ENCODE measurements around the gene DUSP7.

DUSP7 gene

DNA sequence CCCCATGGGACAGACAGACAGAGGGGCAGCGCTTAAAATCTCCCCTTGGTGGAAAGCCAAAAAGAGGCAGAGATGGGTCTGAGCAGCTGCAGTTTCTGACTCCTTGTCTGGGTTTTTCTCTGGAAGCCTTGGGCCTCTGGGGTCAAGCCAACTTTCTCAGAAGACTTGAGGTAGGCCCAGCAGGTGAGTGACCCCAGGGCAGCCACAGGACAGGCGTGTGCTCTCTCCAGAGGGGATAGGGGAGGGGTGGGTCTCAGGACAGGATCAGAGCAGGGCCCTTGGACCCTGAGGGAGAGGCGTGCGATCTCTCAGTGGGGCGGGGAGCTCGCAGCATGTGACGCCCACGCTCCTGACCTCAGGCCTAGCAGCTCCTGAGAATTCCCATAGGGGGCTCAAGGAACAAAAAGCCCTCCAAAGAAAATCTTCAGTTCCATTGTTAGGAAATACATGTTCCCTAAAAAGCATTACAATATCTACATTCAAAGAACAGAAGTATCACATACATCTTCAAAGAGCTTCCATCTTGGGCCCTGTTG lies 34.6 kb upstream of the DUSP7 start:
- Histone ChIP-seq H3K9me3 (ENCODE audit: control insufficient read depth, low read length) (no peaks in the 10 kb centered on the region), H3K4me2 (ENCODE audit: low read length, poor library complexity, severe bottlenecking) (no peak overlapping the region), H2BK15ac (ENCODE audit: low read depth, poor library complexity, severe bottlenecking) (peak overlapping the region; percentile 76), H3K18ac (ENCODE audit: low read depth in 1 of 2, low read length in 2 of 2) (peak overlapping the region; percentile 92 to 94), H3K79me1 (replicated peaks; ENCODE audit: low read length, poor library complexity, severe bottlenecking) (peaks cover 2% of the 10 kb centered on the region), H2BK12ac (ENCODE audit: low read length in 2 of 2) (peak overlapping the region; percentile 53 to 78), H3K4me3 (ENCODE audit: insufficient read depth in 1 of 2, low read depth in 1 of 2, low read length in 2 of 2) (peak overlapping the region in 1 of 2 experiments; percentile 12), H3K23ac (ENCODE audit: low read length in 2 of 2) (no peak overlapping the region), H3K27ac (ENCODE audit: low read length, poor library complexity, severe bottlenecking) (peak overlapping the region; percentile 98), H3K4me1 (ENCODE audit: control insufficient read depth, insufficient read depth, low read depth, low read length) (peaks cover 70% of the 10 kb centered on the region), H2BK5ac (ENCODE audit: low read depth, low read length, poor library complexity, severe bottlenecking) (peak overlapping the region; percentile 99), H2BK120ac (ENCODE audit: low read depth, low read length) (peak overlapping the region; percentile 77), H3K4ac (ENCODE audit: low read depth in 1 of 2, low read length in 2 of 2) (peak overlapping the region; percentile 62 to 83), H3K36me3 (ENCODE audit: control insufficient read depth in 1 of 2, insufficient read depth in 2 of 2, low read depth in 1 of 2, low read length in 2 of 2) (peaks cover 0 to 5% of the 10 kb centered on the region in 2 experiments), H4K91ac (ENCODE audit: low read length) (peak overlapping the region; percentile 83), H3K27me3 (ENCODE audit: control insufficient read depth in 1 of 2, insufficient read depth in 1 of 2, low read length in 2 of 2) (no peaks in the 10 kb centered on the region), H3K9ac (ENCODE audit: low read length) (peak overlapping the region; percentile 77), H4K8ac (ENCODE audit: low read length) (peak overlapping the region; percentile 93), H3K14ac (ENCODE audit: low read length in 2 of 2) (no peak overlapping the region), H2AFZ (ENCODE audit: low read depth, low read length) (no peak overlapping the region), H2AK5ac (ENCODE audit: low read length, severe bottlenecking) (peak overlapping the region; percentile 96)
- WGBS: 62% methylated on average over 8 of the region's 8 CpGs
- DNase-seq: peak; percentile 14

DNA sequence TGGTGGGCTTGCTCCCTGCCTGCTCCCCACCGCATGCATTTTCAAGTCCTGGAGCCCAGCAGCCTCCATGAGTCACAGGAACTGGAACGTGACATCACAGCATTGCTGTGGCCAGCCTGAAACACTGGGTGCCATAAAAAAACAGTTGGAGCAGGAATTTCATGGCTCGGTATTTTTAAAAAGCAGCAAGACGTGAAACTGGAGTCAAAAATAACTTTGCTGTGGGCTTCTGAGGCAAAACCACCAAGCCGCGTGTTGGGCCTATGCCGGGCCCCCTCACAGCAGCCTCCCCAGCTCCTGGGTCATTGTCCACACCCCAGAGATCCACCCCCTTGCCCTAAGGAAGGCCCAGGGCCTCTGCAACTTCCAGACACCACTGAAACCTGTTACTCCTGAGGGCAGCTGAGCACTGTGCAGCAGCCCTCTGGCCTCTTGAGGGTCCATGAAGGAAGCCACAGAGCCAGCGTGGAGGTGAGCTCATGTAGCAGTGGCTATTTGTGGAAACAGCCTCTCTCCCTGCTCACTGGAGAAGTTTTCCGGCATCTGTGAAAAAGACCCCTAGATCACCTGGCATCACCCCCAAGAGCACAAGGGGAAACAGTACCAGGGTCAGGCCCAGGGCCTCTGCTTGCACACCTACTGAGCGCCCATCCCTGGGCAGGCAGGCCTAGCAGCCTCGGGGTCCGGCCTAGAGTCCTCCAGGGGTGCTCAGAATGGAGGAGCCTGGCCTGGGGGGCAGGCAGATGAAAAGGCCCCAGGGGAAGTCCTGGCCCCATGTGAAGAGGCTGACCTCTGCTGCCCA lies 34.0 kb upstream of the DUSP7 start:
- Histone ChIP-seq H3K9me3 (ENCODE audit: control insufficient read depth, low read length) (no peaks in the 10 kb centered on the region), H2BK15ac (ENCODE audit: low read depth, poor library complexity, severe bottlenecking) (peak overlapping the region; percentile 76), H2BK120ac (ENCODE audit: low read depth, low read length) (peak overlapping the region; percentile 77), H3K4me2 (ENCODE audit: low read length, poor library complexity, severe bottlenecking) (peak overlapping the region; percentile 3), H3K4ac (ENCODE audit: low read depth in 1 of 2, low read length in 2 of 2) (peak overlapping the region; percentile 83 to 87), H3K79me1 (replicated peaks; ENCODE audit: low read length, poor library complexity, severe bottlenecking) (peaks cover 2% of the 10 kb centered on the region), H3K4me1 (ENCODE audit: control insufficient read depth, insufficient read depth, low read depth, low read length) (peaks cover 65% of the 10 kb centered on the region), H3K9ac (ENCODE audit: low read length) (peak overlapping the region; percentile 77), H2AK5ac (ENCODE audit: low read length, severe bottlenecking) (peak overlapping the region; percentile 96), H3K27ac (ENCODE audit: low read length, poor library complexity, severe bottlenecking) (peak overlapping the region; percentile 98), H2BK5ac (ENCODE audit: low read depth, low read length, poor library complexity, severe bottlenecking) (peak overlapping the region; percentile 99), H3K27me3 (ENCODE audit: control insufficient read depth in 1 of 2, insufficient read depth in 1 of 2, low read length in 2 of 2) (no peaks in the 10 kb centered on the region), H3K36me3 (ENCODE audit: control insufficient read depth in 1 of 2, insufficient read depth in 2 of 2, low read depth in 1 of 2, low read length in 2 of 2) (no peaks in the 10 kb centered on the region), H3K23ac (ENCODE audit: low read length in 2 of 2) (peak overlapping the region in 1 of 2 experiments; percentile 29), H2AFZ (ENCODE audit: low read depth, low read length) (peak overlapping the region; percentile 30), H4K8ac (ENCODE audit: low read length) (peak overlapping the region; percentile 93), H2BK12ac (ENCODE audit: low read length in 2 of 2) (peak overlapping the region; percentile 65 to 84), H3K14ac (ENCODE audit: low read length in 2 of 2) (peak overlapping the region in 1 of 2 experiments; percentile 13), H3K4me3 (ENCODE audit: insufficient read depth in 1 of 2, low read depth in 1 of 2, low read length in 2 of 2) (peak overlapping the region in 1 of 2 experiments; percentile 17), H4K91ac (ENCODE audit: low read length) (peak overlapping the region; percentile 92), H3K18ac (ENCODE audit: low read depth in 1 of 2, low read length in 2 of 2) (peak overlapping the region; percentile 92 to 94)
- DNase-seq: peak; percentile 94
- 31% methylated on average over 12 of the region's 12 CpGs for WGBS

DNA sequence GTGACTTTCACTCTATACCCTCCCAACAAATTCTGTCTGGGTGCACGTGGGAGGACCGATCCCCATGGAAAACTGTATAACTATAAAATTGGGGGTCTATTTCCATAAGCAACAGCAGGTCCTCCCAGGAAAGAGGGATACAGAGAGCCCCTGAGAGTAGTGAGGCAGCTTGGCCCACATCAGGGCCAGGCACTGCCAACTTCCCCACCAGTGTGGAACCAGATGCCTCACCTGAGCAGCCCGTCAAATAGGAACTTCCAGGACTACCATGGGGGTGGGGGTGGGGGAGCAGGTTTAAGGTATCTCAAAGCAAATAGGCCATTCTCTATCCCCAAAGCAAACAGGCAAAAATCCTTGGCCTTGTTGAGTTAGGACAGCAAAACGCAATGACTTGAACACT lies 33.3 kb upstream of the DUSP7 start:
- Histone ChIP-seq H3K4me3 (ENCODE audit: insufficient read depth in 1 of 2, low read depth in 1 of 2, low read length in 2 of 2) (peak overlapping the region in 1 of 2 experiments; percentile 17), H2BK120ac (ENCODE audit: low read depth, low read length) (peak overlapping the region; percentile 8), H3K4ac (ENCODE audit: low read depth in 1 of 2, low read length in 2 of 2) (peak overlapping the region; percentile 63 to 87), H4K91ac (ENCODE audit: low read length) (peak overlapping the region; percentile 95), H4K8ac (ENCODE audit: low read length) (peak overlapping the region; percentile 14), H2BK12ac (ENCODE audit: low read length in 2 of 2) (peak overlapping the region; percentile 84 to 93), H2BK15ac (ENCODE audit: low read depth, poor library complexity, severe bottlenecking) (peak overlapping the region; percentile 82), H3K36me3 (ENCODE audit: control insufficient read depth in 1 of 2, insufficient read depth in 2 of 2, low read depth in 1 of 2, low read length in 2 of 2) (no peaks in the 10 kb centered on the region), H3K27ac (ENCODE audit: low read length, poor library complexity, severe bottlenecking) (peak overlapping the region; percentile 98), H3K23ac (ENCODE audit: low read length in 2 of 2) (no peak overlapping the region), H3K14ac (ENCODE audit: low read length in 2 of 2) (no peak overlapping the region), H2AFZ (ENCODE audit: low read depth, low read length) (peak overlapping the region; percentile 30), H3K4me2 (ENCODE audit: low read length, poor library complexity, severe bottlenecking) (peak overlapping the region; percentile 3), H2BK5ac (ENCODE audit: low read depth, low read length, poor library complexity, severe bottlenecking) (peak overlapping the region; percentile 61), H2AK5ac (ENCODE audit: low read length, severe bottlenecking) (peak overlapping the region; percentile 95), H3K79me1 (replicated peaks; ENCODE audit: low read length, poor library complexity, severe bottlenecking) (peaks cover 2% of the 10 kb centered on the region), H3K9me3 (ENCODE audit: control insufficient read depth, low read length) (no peaks in the 10 kb centered on the region), H3K9ac (ENCODE audit: low read length) (peak overlapping the region; percentile 77), H3K18ac (ENCODE audit: low read depth in 1 of 2, low read length in 2 of 2) (peak overlapping the region; percentile 94), H3K4me1 (ENCODE audit: control insufficient read depth, insufficient read depth, low read depth, low read length) (peaks cover 65% of the 10 kb centered on the region), H3K27me3 (ENCODE audit: control insufficient read depth in 1 of 2, insufficient read depth in 1 of 2, low read length in 2 of 2) (no peaks in the 10 kb centered on the region)
- no peak for DNase-seq
- WGBS: 50% methylated on average over 2 of the region's 4 CpGs

Measured in mesenchymal stem cell (in vitro differentiated cells and primary cell).